NCI-H146 treated with DMSO at 0.1 percent for 48 hours (cell line): ENCODE data around the gene C1orf198.

Experiments used
- DNase-seq: peaks from one replicate; lab custom pipeline; 2025; ENCODE audit not compliant: unreplicated experiment; lab: John Stamatoyannopoulos, UW

Gene C1orf198

DNA sequence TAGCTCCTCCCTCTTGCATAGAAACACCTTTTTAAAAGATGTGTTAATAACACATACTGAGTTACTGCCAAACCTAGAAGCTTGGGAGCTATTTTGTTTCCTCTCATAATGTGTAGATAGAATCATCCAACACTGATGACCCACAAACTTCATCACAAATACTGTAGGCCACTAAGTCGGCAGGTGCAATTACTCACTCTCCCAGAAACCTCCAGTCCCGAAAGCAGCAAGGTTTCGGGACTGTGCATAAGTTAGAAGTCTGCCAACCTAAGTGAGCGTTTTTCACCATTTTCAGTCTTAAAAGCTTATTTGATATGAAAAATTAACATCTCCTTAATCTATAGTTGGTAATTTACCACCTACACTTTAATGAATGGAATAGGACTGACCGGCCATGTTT, 32.0 kb downstream of the C1orf198 start:
- DNase-seq, result no peak

DNA sequence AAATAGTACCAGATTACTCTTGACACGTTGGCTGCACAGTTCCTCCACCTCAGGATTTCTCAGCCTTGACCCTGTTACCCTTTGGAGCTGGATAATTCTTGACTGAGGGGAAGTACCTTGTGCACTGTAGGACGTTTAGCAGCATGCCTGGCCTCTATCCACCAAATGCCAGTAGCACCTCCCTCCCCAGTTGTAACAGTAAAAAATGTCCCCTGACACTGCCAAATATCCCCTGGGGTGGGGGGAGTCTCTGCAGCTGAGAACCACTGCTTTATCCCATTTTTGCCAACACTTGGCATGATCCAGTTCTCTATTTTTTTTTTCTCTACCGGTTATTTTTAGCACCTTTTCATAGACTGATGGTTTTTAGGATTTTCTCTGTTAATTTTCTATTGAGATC, 34.0 kb downstream of the C1orf198 start:
- DNase-seq, result no peak

DNA sequence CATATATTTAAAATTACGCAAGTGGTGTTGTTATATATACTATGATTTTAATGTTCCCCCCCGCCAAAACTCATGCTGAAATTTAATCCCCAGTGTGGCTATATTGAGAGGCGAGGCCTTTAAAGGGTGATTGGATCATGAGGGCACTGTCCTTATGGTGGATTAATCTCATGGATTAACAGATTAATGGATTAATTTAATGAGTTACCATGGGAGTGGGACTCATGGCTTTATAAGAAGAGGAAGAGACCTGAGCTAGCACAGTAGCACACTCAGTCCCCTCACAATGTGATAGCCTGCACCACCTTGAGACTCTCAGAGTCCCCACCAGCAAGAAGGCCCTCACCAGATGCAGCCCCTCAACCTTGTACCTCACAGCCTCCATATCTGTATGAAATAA, 34.8 kb downstream of the C1orf198 start:
- no peak for DNase-seq

DNA sequence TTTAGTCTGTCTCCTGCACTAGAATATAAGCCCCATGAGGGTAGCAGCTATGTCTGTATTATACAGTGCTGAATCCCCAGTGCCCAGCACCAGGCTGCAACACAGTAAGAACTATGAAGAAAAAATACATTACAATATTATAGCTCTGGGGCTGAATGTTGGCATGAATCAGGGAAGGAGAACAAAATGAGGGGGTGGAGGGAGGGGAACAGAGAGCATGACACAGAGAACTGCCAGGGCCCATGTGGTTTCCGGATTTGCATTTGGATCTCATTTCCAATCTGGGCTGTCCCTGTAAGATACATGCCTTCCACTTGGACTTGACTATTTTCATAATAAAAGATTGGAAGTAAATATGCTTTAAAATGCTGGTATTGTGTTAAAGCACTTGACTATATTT, 35.8 kb downstream of the C1orf198 start:
- DNase-seq, result no peak

DNA sequence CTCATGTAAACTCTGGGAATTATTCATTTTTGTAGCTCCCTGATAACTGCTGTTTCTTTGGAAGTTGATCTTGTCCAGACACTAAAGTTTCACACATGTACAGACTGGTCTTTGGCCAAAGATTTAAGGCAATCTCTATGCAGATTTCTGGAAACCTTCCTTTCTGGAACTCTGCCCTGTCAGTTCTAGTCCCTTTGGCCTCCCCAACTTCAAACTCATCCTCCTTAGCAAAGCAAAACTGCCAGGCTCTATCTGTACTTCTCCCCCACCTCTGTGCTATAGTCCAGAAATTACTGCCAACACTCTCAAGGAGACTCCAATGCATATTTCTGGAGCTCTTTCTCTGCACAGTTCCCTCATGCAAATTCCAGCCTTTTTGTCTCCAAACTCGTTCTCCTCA, 36.5 kb downstream of the C1orf198 start:
- DNase-seq, result no peak

DNA sequence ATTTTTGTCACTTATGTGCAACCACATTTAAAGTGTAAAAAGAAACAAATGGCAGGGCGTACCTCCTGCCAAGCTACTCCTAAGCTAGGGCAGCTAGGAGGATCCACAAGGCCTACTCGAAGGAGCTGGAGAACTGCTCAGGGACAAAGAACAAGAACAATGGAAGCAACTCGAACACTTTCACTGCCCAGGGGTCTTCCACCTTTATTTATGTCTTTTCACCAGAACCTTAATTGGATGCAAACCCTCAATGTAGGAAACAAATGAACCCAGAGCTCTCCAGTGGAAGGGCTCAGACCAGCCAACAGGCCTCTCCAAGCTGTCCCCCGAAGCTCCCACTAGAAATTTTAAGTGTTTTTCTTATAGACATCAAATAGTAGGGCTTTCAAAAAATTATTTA, 39.9 kb downstream of the C1orf198 start:
- DNase-seq, result no peak

DNA sequence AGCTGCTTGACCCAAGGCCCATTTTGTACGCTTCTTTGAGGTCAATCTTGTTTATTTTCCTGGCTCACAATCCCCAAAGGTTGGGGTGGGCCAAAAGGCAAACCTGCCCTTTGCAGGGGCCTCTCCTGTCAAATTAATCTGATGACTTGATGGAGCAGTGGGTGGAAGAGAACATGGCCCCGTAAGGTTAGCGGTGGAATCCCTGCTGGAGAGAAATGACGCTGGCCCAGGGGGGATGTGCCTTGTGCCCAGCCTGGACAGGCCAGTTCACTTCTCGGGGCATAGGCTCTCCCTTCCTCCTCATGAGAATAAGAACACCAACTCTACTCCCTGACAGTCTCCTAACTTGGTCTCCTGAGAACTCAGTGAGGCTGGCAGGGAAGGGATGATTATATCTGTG, 40.5 kb downstream of the C1orf198 start:
- DNase-seq, result no peak

DNA sequence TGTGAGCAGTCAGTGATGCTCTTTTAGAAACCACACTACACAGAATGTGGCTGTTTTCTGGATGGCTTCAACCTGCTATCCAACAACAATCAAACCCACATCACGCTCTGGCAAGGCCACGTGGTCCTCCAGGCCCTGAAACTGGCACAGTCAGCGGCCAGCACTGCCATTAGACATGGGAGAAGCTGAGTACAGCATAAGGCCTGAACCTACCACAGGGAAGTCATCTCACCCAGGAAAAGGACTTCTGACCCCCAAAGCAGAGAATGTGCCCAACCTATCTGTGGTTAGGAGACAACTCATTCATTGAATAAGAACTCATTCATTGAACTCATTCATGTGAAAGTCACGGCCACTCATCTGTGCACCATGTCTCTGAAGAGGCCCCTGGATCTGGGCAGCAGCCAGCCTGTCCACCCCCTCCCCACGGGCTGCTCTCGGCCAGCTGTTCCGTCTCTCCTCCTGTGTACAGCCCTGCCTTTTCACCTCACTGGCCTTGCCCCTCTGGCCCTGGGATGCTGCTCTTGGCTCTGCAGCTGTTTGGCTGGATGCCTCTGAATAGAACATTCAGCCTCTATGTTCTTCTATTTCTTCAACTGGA, 41.1 kb downstream of the C1orf198 start:
- DNase-seq, result no peak

DNA sequence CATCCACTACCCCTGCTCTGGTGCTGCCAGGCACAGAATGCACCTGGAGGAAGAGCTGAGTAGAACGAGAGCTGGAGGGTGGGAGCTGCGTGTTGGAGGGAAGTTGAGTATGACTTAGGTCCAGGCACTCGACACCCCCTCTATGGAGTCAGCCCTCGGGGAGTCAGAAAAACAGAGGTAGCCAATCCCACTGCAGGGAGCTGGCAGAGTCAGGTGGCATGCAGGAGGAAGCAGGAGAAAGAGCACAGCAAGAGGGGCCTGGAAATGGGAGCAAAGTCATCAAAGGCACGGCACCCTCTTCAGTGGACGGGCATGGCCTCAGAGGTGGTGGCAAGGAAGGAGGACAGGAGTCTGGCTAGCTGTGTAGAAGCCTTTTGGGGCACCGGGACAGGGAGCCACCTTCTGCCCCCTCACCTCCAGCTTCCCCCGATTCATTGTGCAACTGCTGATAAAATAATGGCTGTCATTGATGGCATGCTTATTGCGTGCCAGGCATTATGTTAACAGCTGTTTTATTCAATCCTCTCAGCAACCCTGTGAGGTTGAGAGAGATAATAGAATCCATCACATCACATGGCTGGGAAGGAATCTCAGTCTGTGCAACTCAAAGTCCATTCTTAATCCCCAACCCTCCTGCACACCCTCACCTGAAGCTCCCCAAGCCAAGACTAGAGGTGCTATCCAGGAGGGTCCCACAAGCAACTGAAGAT, 42.0 kb downstream of the C1orf198 start:
- DNase-seq, result no peak

DNA sequence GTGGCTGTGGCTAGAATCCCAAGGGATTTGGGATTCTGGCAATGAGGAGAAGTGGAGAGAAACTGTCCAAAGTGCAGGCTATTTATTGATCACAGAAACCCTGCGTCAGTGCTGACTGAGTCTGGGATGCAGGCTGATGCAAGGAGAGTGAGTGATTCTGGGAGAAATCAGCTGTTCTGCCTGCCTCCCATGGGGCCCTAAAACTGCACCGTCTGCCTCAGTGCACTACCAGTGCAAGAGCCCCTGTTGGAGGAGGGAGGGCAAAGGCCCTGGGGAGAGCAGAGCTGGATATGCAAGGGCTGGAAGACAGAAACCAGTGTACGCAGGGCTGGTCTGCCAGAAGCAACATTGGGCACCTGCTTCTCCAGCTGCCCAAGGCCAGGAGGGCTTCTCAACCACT, 42.6 kb downstream of the C1orf198 start:
- no peak for DNase-seq

DNA sequence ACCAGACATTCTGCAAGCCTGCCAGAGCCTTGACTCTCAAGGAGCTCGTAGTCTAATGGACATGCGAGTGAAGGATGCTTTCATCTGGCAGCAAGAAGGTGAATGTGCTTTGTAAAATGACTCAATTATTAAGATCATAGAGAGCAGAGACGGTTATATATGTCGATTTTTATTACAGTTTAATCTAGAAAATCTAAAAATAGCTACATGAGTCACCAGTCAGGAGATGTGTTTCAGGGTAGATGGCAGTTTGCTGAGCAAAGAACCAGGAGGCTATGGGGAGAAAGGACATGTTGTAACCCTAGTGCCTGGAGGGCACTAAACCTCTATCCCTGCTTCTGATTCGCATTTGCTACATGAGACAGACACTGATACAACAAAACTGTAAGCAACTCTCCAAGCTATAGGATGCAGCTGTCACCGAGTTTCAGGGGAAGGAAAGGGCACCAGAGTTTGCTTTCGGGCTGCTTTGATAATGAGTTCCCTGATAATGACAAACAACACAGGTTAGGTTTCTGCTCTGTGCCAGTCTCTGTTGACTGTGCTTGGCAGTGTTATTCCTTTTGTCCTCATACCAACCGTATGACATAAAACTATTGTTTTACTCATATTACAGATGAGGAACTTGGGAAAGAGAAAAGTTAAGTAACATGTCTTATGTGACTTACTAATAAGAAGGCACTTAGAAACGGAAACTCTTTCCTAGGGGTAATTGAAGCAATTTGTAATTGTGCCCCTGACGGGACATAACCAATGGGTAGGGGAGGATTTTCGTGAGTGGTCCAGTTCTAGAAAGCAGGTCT, 43.2 kb downstream of the C1orf198 start:
- no peak for DNase-seq

DNA sequence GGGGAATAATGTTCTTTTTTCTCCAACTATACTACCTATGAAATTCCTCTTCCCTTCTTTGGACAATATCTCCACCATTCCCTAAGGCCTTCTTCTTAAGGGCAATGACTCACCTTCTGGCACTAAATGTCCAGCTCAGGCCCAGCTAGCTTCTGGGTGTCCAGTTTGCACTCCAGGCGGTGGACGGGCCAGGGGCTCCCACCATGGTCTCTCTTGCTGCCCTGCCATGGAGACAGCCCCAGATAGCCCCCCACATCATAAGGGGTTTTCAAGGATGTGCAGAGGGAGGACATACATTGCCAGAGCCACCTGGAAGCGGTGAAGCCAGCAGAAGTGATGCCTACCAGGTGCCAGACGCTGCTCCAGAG, 43.8 kb downstream of the C1orf198 start:
- no peak for DNase-seq

DNA sequence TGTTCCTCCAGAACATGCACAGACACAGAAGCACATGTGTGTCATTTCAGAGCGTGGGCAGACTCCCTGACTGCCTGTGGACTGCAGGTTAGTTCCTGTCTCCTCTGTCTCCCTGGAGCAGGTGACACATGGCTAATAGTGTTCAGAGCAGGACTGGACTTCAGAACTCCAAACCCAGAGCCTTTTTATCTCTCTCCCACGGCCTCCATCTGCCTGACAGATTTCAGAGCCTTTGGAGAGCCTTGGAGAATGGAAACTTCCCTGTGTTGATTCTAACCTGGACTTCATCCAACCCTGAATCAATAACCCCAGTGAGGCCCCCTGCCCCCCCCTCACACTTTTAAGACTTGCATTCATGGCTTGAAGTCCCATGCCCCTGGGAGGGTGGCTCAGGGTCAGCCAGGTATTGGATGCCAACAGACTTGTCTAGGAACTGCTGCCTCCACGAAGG, 44.4 kb downstream of the C1orf198 start:
- no peak for DNase-seq

DNA sequence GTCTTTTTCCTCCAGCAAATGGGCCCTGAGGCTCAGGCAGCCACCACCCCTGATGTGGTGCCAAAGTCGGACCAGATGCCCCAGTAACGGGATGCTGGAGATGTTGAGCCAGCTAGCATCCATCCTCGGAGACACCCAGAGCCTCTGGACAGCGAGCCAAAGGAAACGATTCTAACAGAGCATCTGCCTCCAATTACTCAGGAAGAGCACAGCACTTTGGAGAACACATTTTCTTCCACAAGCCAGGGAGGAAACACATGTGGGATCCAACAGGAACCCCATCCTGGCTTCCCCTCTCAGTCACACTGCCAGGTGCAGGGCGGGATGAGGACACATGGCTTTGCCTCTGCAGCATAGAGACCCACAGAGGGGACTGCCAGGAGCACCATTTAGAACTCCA, 44.9 kb downstream of the C1orf198 start:
- DNase-seq, result no peak

DNA sequence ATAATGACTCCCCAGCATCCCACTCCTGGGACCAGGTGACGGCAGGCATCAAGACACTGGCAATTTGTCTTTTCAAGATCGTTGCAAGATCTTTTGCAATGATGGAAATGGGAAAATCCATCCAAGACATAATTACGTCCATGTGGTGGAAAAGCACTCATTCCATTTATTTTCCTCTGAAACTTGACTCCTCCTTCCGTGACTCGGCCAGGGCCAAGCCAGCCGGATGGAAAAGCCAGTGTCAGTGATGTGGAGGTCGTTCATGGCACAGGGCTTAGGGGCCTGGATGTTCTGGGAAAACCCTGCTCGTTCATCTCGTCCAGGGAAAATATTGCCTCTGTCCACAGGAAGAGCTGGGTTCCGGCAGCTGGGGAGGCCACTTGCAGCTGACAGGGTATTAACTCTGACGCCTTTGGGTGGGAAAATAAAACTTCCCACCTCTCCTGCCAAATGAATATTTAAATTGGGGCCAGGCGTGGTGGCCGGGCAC, 46.2 kb downstream of the C1orf198 start:
- DNase-seq, result no peak

DNA sequence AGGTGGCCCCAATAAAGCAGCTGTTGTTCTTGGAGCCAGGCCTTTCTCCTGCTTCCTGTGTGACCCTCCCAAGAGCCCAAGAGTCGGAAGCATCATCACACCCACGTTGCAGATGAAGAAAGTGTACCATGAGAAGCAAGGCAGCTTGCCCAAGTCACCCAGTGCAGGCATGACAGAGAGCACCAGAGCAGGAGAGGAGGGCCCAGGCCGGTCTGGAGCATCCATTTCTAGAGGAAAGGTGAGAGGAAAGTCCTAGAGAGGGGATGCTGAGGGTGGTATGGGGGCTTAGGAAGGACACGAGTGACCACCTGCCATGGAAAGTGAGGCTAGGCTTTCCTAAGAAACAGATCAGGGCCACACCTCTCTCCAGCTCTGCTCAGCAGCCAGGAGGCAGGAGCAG, 47.0 kb downstream of the C1orf198 start:
- no peak for DNase-seq

DNA sequence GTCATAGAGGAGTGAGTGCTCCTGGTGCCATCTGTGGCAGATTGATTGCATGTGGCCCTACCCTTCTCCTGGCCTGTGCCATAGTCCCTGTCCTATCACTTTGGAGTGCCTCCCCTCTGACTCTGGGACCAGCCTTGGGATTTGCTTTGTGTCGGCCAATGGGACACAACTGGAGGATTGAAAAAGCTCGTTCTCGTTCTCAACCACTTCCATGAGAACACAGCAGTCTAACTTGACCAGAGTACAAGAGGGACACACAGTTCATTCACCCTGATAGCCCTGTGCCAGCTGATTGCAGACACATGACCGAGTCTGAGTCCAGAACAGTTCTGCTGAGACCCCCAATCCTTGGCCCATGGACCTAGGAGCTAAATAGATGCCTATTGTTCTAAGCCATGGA, 47.8 kb downstream of the C1orf198 start:
- no peak for DNase-seq

DNA sequence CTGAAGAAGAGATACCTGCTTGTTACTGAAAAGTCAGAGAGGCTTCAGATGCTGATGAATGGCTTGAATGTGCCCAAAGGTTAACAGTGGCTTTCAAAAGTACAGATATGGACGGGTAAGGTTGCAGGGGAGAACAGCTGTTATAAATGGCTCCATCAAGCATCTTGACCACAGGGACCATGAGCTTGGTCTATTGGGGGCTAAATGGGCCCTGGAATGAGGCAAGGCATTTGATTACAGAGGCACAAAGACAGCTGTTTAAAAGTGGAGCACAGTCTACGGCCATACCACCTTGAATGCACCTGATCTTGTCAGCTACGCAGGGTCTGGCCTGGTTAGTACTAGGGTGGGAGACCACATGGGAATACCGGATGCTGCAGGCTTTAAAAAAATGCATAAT, 48.3 kb downstream of the C1orf198 start:
- no peak for DNase-seq

DNA sequence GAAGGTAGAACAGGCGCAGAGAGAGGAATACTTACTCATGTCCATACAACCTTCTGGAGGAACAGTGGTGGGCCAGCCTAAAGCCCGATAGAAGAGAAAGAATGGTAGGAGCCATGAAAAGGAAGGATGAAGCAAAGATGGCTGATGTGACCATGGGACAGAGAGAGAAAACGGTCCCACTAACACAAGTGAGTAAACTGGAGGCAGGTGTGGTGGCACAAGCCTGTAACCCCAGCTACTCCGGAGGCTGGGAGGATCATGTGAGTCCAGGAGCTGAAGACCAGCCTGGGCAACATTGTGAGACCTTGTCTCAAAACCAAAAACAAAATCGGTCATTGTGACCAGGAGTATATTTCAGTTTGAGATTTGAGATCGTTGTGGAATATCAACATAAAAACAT, 49.4 kb downstream of the C1orf198 start:
- no peak for DNase-seq

DNA sequence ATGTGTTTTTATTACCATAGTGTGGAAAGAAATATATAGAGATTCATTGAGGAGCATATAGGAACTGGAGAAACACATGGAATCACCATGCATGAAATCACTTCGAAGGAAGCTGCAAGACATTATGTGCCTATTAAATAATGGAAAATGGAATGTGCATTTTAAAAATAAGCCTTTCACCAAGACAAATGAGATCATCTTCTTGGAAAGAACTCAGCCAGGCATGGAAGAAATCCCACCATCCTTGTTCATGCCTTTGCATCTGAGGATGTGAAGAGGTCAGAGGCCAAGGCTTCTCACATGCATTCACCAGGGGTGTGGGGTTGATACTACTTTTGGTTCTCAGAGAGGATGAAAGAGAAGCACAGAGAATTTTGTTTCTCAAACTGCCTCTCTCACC, 50.0 kb downstream of the C1orf198 start:
- no peak for DNase-seq

DNA sequence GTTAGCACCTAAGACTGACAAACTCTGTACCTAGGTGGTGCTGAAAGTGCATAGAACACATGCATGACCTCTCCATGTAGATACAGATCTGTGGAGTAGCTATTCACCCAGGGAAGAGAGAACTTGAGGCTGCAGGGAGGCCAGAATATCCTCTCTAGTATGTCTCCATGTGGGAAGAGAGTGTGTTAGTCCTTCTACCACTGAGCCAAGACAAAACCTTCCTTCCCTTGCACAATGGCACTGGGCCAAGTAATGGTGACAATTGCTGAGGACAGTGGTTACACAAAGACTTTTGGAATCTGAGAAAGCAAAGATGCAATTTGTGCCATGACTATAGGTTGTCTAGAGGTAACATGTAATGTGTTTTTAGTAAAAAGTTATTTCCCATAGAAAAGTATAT, 52.3 kb downstream of the C1orf198 start:
- no peak for DNase-seq
